Stimulated activated CD4-positive, alpha-beta T cell treated with anti-CD3 and anti-CD28 coated beads, TNF-alpha, amount 100 ng/mL, for 1 hour (primary cell): ENCODE results near the gene GPATCH1.
"Not testable (repeated sequence)": the region's sequence is repeated elsewhere in the genome, so short reads cannot be mapped to it uniquely, and the experiment has no call there.

Experiments
- DNase-seq, 3 donors: peaks; one replicate each; pipeline ENCODE4 v3.0.0-alpha.2; 2020; ENCODE audit warnings: low read depth in 3 of 3, low spot score in 1 of 3

GPATCH1 gene

DNA sequence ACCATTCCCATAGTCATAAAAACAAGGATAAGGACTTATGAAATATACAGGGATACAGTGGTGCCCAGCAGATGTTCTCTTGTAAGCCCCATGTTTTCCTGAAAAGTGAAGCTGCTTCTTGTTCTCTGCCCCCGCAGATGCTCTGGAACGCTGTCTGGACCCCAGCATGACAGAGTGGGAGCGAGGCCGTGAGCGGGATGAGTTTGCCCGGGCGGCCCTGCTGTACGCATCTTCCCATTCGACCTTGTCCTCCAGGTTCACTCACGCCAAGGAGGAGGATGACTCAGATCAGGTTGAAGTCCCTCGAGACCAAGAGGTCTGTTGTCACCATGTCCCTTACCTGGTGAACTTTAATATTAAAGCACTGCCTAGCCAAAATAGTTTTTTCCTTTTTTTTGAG, 30.6 kb downstream of the GPATCH1 start:
- no peak for DNase-seq

DNA sequence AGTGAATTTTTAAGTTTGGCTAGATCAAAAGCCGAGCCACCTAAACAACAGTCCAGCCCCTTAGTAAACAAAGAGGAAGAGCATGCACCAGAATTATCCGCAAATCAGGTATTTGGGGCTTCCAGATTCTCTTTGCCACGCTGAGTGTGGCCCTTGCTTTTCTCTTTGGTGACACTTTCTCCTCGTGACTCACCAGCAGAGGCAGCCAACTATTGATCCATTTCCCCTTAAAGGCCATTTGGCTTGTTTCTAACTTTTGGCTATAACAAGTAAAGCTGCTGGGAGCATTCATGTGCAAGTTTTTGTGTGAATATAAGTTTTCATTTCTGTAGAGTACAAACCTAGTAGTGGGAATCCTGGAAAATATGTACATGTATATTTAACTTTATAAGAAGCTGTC, 33.3 kb downstream of the GPATCH1 start:
- no peak for DNase-seq

DNA sequence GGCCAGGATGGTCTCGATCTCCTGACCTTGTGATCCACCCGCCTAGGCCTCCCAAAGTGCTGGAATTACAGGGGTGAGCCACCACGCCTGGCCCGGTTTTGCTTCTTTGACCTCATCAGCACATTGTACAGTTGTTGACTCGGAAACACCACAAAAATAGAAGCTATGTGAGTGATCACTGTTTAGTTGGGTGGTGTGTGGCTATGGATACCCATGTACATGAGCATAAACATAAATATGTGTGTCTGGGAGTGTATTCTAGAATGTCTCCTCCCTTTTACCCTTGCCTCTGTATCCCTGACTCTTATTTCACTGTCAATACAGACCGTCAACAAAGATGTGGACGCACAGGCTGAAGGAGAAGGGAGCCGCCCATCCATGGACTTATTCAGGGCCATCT, 36.5 kb downstream of the GPATCH1 start:
- no peak for DNase-seq

DNA sequence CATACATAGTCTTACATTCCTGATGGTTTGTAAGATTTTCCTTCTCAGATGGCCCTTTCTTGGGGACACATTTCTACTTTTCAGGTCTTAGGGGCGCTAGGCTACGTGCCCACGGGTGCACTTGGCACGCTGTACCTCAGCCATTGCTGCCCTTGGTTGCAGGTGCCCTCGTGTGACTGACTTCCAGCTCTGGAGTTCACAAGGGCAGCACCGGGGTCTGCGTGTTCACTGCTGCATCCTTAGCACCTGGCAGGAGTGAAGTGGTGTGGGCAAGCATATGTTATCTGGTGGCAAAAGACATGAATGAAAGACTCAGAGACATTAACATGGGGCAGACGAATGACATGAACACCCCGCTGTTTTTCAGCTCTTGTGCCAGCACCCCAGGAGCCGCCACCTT, 37.7 kb downstream of the GPATCH1 start:
- DNase-seq = no peak

DNA sequence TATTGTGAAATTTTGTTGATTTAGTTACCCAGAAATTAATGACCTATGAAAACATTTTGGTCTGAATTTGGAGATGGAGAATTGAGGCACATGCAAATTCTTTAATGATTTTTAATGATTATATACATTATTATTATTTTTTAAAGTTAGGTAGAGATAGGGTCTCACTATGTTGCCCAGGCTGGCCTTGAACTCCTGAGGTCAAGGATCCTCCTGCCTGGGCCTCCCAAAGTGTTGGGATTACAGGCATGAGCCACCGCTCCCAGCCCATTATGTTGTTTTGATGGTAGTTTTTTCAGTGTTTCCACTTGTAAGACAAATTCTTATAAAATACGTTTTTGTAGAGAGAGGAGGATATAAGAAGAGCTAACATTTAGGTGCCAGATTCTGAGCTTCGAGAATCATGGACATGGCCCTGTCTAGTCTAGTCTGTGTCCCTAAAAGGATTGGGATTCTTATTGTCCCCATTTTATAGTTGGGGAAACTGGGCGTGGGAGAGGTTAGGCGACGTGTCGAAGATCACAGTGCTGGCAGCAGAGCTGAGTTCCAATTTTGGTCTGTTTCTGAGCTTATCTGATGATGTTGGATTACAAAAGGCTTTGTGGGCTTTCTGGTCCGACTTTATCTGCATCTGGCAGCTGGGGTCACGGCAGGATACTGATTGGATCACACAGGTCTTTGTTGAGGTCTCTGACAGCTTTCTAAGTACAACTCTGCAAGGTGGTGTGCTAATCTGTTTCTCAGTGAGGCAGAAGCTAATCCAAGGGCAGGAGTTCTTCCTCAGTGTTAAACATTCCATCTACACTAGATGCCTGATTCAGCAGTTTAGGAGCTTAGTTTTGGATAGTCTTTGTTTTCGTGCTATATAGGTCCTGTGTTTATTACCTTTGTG, 43.5 kb downstream of the GPATCH1 start:
- no peak for DNase-seq

DNA sequence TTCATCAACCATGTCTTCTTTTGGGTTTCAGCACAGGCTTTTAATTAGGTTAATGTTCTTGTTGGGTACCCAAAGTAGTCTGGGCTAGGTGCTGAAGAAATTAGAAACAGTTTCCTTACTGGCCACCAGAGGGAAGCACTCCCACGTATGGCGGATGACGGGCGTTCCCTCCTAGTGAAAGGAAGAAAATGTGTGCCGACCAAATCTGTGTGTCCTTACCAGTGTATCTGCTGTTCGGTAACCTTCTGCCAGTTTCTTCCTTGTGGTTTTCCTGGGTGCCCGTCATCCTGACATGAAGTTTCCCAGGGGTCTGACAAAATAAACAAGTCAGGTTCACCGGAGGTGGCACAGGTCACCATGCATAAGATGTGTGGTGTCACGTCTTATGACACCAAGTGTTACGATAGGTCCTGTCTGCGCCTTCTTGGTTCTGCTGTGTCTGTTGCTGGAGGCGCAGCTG, 45.0 kb downstream of the GPATCH1 start:
- peak in 2 of 3 donors; percentile 20 to 27 for DNase-seq

DNA sequence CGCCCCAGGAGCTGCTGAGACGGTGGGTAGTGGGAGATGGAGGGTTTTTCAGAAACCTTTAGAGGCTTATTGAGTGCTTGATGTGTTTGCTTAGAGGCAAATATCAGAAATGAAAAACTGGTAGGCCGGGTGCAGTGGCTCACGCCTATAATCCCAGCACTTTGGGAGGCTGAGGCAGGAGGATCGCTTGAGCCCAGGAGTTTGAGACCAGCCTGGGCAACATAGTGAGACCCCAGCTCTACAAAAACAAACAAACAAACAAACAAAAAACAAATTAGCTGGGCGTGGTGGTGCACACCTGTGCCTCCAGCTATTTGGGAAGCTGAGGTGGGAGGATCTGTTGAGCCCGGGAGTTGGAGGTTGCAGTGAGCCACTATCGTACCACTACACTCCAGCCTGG, 45.7 kb downstream of the GPATCH1 start:
- not testable (repeated sequence) for DNase-seq

DNA sequence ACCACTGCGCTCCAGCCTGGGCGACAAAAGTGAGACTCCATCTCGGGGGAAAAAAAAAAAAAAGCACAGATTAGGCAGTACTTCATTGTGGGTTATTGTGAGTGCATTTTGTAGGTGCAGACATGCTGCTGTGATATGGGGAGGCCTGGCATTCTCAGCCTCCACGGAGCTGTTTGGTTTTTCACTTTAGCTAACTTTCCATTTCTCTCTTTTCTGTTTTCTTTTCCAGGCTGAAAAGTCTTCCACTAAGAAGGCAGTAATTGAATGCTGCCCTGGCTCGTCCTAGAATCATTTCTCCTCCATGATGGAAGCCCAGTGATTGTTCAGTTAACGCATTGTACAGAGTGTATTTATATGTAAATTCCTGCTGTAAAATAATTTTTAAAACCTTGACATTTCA, 48.9 kb downstream of the GPATCH1 start:
- no peak for DNase-seq

DNA sequence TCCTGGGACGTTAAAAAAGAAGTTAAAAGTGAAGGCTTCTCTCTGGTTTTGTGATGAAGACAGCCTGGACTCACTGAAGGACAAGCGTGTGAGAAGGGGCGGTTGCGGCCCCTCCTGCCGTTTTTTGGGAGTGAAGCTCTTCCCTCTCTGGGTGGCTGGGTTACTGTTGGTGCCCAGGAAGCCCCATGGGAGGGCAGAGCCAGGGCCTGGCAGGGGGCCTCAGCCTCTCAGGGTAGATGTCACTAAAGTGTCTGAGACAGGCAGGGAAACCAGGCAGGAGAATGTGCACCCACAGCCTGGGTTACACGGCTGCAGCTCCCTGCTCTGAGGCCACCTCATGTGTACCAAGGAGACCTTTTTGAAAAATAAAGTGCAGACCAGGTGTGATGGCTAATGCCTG, 49.5 kb downstream of the GPATCH1 start:
- no peak for DNase-seq

DNA sequence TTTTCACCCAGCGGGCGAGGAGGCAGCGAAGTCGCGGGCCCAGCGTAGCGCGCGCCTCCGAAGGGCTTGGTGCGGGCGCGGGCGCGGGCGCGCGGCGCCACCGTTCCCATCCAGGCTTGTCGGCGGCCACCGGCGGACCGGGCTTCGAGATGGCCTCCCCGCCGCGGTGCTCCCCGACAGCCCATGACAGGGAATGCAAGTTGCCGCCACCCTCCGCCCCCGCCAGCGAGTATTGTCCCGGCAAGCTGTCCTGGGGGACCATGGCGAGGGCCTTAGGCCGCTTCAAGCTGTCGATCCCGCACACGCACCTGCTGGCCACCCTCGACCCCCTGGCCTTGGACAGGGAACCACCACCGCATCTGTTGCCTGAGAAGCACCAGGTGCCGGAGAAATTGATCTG, 51.0 kb downstream of the GPATCH1 start, which contains the start of gene WDR88:
Gene WDR88 (plus strand): TSS at position 94 of the 400 bp plus-strand sequence. CDS start 56 bp downstream, at position 150.
- no peak for DNase-seq

DNA sequence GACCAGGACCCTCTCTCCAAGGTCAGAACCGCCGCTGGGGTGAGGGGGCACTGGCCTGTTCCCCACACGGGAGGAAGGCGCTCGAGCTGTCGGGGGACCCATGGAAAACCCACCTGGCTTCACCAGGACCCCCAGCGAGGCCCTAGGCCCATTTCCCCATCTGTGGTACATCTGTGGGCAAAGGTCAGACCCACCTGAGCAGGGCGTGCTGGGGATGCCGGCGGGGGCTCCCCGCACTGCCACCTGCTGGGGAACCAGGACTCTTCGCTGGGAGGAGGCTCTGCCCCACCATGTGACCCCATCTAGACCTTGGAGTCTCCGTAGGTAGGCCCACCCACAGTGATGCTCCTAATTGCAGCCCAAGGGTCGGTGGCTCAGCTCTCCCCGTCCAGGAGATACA, 51.4 kb downstream of the GPATCH1 start:
- no peak for DNase-seq

DNA sequence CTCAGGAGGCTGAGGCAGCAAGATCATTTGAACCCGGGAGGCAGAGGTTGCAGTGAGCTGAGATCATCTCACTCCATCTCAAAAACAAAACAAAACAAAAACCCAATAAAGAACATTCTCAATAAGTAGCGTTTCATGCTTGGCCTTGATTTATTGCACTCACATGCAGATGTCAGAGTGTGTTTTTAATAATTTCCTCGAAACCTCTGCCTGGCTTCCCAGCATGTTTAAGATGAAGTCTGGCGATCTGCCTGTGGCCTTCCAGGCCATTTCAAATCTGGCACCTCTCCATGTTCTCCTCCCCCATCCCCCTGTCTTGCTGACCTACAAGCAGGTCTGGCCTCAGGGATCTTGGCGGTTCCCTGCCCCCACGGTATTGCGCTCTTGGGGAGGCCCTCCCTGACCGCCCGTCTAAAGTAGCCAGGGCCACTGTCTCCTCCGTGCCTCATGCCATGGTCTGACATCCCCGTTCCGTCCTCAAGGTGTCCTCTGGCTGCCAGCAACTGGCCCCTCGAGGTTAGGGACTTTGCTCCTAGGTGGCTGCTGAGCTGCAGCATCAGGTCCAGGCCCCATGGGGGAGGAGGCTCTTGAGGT, 52.6 kb downstream of the GPATCH1 start:
- DNase-seq = no peak

DNA sequence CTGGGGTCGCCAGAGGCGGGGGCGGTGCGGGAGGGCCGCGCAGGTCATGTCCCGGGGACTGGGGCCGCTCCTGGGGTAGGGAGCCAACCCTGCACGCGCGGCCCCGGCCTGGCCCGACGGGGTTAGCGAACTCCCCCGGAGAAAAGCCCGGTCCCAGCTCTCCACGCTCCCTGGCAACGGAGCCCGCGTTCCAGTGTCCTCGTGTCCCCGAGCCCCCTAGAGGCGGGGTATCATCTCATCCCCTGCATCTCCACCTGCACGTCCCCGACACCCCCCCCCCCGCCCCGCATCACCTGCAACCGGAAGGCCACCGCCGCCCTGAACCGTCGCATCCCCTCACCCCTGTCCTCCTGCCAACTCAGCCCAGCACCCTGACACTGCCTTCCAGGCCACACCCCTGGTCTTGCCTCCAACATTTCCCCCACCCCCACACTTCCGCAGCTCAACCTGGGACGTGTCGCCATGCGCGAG, 53.6 kb downstream of the GPATCH1 start:
- peak in 1 of 3 donors; percentile 32 for DNase-seq

DNA sequence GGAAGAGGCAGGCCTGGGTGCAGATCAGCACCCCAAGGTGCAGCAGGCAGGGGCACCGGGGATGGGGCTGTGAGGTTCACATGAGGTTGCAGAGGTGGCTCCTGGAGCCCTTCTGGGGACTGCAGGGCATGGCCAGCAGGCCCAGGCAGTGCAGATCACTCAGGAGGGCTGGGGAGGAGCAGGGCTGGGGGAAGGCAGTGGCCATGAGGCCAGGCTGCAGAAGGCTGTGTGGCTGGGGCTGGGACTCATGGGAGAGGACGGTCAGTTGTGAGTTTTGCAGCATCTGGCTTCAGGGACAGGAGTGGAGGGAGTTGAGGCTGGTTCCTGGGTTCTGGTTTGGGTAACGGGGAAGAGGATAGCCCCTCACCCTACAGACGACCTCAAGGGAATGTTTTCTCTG, 58.2 kb downstream of the GPATCH1 start:
- no peak for DNase-seq

DNA sequence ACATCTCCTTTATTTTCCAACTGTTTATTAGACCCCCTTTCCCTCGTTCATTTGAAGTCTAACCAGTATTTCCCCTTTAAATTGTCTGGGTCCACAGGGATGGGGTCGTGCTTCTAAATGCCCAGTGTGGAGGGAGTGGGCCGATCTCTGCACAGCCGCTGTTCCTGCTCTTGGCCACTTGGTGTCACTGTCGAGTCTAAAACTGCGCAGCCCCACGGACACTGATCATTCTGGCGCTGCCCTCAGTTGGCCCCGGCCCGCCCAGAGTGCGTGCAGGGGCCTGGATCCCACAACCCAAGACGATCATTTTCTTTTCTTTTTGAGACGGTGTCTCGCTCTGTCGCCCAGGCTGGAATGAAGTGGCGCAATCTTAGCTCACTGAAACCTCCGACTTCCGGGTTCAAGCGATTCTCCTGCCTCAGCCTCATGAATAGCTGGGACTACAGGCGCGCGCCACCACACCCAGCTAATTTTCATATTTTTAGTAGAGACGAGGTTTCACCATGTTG, 63.0 kb downstream of the GPATCH1 start:
- peak in 2 of 3 donors; percentile 39 to 47 for DNase-seq

DNA sequence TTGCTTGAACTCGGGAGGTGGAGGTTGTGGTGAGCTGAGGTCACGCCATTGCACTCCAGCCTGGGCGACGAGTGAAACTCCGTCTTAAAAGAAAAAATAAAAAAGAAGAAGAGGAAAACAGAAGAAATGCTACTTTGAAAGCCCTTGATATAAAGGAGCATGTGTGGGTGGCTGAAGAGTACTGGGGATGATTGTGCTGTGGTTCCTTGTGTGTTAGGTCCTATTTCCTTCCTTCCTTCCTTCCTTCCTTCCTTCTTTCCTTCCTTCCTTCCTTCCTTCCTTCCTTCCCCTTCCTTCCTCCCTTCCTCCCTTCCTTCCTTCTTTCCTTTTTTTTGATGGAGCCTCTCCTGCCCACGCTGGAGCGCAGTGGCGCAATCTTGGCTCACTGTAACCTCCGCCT, 65.2 kb downstream of the GPATCH1 start:
- DNase-seq = no peak

DNA sequence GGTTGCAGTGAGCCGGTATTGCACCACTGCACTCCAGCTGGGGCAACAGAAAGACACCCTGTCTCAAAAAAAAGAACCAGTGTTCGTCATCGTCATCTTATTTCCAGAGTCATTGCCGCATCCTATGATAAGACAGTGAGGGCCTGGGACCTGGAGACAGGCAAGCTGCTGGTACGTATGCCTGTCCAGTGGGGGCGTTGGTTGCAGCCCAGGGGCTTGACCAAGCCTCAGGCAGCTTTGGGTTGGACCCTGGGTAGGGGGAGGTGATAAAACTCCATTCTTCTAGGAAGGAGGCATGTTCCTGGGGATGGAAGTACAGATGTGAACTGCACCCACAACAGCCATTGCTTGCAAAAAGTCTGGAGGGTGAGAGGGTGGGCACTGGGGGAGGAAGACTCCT, 66.6 kb downstream of the GPATCH1 start:
- DNase-seq = no peak

DNA sequence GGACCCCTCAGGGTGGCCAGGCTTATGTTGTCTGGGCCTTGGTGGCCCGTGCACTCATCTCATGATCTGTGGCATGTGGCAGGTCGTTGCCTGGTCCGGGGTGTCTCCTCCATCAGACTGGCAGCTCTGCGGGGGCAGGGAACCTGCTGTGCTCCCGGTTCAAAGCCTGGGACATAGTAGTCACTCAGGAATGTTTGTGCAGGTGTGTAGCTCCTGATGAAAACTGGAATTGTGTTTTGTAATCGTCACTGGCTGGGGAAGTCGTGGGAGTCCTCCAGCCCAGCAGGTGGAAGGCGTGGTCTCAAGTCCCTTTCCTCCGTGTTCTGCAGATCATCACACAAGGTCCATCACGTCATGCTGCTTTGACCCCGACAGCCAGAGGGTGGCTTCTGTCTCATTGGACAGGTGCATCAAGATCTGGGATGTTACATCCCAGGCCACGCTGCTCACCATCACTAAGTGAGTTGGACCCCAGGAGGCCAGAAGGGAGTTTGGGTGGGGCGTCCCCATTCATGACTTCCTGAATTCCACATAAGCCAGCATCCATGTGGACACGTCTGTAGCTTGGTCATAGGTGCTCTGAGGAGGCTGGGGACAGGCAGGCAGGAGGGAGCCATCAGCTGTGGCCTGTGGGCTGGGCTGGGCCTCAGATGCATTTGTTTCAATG, 70.0 kb downstream of the GPATCH1 start:
- DNase-seq = no peak

DNA sequence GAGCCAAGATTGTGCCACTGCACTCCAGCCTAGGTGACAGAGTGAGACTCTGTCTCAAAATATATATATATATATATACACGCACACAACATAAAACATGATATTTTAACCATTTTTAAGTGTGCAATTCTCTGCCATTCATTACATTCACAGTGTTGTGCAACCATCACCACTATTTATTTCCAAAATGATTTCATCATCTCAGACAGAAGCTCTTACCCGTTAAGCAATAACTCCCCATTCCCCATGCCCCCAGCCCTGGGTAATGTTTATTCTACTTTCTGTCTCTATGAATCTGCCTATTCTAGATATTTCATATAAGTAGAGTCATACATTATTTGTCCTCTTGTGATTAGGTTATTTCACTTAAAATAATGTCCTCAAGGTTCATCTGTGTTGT, 71.2 kb downstream of the GPATCH1 start:
- no peak for DNase-seq

DNA sequence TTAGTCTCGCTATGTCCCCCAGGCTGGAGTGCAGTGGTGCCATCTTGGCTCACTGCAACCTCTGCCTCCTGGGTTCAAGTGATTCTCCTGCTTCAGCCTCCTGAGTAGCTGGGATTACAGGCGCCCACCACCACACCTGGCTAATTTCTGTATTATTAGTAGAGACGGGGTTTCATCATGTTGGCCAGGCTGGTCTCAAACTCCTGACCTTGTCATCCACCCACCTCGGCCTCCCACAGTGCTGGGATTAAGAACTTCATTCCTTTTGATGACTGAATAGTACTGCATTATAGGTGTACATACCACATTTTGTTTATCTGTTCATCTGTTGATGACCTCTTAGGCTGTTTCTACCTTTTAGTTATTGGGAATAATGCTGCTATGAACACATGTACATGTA, 71.6 kb downstream of the GPATCH1 start:
- not testable (repeated sequence) for DNase-seq

DNA sequence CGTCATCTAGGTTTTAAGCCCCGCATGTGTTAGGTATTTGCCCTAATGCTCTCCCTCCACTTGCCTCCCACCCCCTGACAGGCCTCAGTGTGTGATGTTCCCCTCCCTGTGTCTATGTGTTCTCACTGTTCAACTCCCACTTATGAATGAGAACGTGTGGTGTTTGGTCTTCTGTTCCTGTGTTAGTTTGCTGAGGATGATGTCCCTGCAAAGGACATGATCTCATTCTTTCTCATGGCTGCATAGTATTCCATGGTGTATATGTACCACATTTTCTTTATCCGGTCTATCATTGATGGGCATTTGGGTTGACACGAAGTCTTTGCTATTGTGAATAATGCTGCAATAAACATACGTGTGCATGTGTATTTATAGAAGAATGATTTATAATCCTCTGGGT, 73.3 kb downstream of the GPATCH1 start:
- DNase-seq = not testable (repeated sequence)

DNA sequence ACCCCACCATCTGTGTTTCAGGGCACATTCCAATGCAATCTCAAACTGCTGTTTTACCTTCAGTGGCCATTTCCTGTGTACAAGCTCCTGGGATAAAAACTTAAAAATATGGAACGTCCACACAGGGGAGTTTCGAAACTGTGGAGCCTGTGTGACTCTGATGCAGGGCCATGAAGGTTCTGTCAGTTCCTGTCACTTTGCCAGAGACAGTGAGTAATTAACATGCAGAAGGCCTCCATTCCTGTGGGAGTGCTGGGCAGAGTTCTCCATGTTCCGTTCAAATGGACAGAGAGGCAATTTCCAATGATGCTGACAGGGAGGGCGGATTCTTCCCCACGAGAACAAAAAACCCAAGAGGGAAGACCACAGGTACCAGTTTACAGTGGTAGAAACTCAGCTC, 75.4 kb downstream of the GPATCH1 start:
- DNase-seq = no peak
